Astrocyte (in vitro differentiated cells and primary cell): Measurements from ENCODE around the gene SYCE3. TPM values are rescaled to one million over a fixed set of nuclear protein-coding genes. Genes with fewer than 3 reads are reported as not detected.

Experiments
- DNase-seq: peaks from one replicate; pipeline ENCODE4 v3.0.0-alpha.2; 2010; ENCODE audit warnings: low read depth
- FAIRE-seq: peaks from 2 replicates; lab custom pipeline; 2011; peaks lifted over from hg19 to GRCh38; lab: Jason Lieb, UNC
- H2AFZ ChIP-seq: 2 replicates; pipeline ENCODE4 v1.6.0; 2012; ENCODE audit warnings: low read depth, low read length, inconsistent platforms
- H3K27ac ChIP-seq: 2 replicates; pipeline ENCODE4 v1.5.1; 2011; ENCODE audit warnings: low read depth, low read length, inconsistent platforms
- H3K27me3 ChIP-seq: 2 replicates; pipeline ENCODE4 v1.6.0; 2011; ENCODE audit warnings: low read length, inconsistent platforms; ENCODE audit not compliant: insufficient read depth
- H3K36me3 ChIP-seq: 2 replicates; pipeline ENCODE4 v1.5.1; 2011; ENCODE audit warnings: low read length, inconsistent platforms; ENCODE audit not compliant: insufficient read depth
- H3K4me1 ChIP-seq: 2 replicates; pipeline ENCODE4 v1.5.1; 2011; ENCODE audit warnings: low read length, inconsistent platforms; ENCODE audit not compliant: insufficient read depth
- H3K4me2 ChIP-seq: 2 replicates; pipeline ENCODE4 v1.6.0; 2012; ENCODE audit warnings: low read length, inconsistent platforms
- H3K4me3 ChIP-seq: 2 replicates; pipeline ENCODE4 v1.5.1; 2011; ENCODE audit warnings: low read depth, mild to moderate bottlenecking, low read length, inconsistent platforms; ENCODE audit not compliant: insufficient read depth
- H3K79me2 ChIP-seq: 2 replicates; pipeline ENCODE4 v1.6.0; 2012; ENCODE audit warnings: mild to moderate bottlenecking, low read length, inconsistent platforms; ENCODE audit not compliant: insufficient read depth
- H3K9ac ChIP-seq: 2 replicates; pipeline ENCODE4 v1.6.0; 2012; ENCODE audit warnings: mild to moderate bottlenecking, low read length, inconsistent platforms
- H3K9me3 ChIP-seq: 2 replicates; pipeline ENCODE4 v1.5.1; 2012; ENCODE audit warnings: low read depth, mild to moderate bottlenecking, low read length, inconsistent platforms; ENCODE audit not compliant: insufficient read depth
- H4K20me1 ChIP-seq: 2 replicates; pipeline ENCODE4 v1.6.0; 2012; ENCODE audit warnings: low read length, inconsistent platforms; ENCODE audit not compliant: insufficient read depth
- H3K27ac Mint-ChIP-seq: one replicate; pipeline ENCODE4 v1.8.0; 2021; ENCODE audit warnings: mild to moderate bottlenecking, mixed read lengths; ENCODE audit not compliant: unreplicated experiment
- H3K27me3 Mint-ChIP-seq: one replicate; pipeline ENCODE4 v1.8.0; 2021; ENCODE audit warnings: low read depth, mixed read lengths; ENCODE audit not compliant: unreplicated experiment
- H3K36me3 Mint-ChIP-seq: one replicate; pipeline ENCODE4 v1.8.0; 2021; ENCODE audit warnings: low read depth, mixed read lengths; ENCODE audit not compliant: unreplicated experiment
- H3K4me1 Mint-ChIP-seq: one replicate; pipeline ENCODE4 v1.8.0; 2021; ENCODE audit warnings: low read depth, mixed read lengths; ENCODE audit not compliant: unreplicated experiment
- H3K4me3 Mint-ChIP-seq: one replicate; pipeline ENCODE4 v1.8.0; 2021; ENCODE audit warnings: mild to moderate bottlenecking, moderate library complexity, mixed read lengths; ENCODE audit not compliant: unreplicated experiment
- H3K9me3 Mint-ChIP-seq: one replicate; pipeline ENCODE4 v1.8.0; 2021; ENCODE audit warnings: mild to moderate bottlenecking, mixed read lengths; ENCODE audit not compliant: unreplicated experiment
- CTCF ChIP-seq: IDR thresholded peaks from 2 replicates; pipeline ENCODE4 v1.5.1; 2011; ENCODE audit warnings: low read depth, mild to moderate bottlenecking, inconsistent platforms, low read length, moderate library complexity; ENCODE audit not compliant: insufficient read depth
- EZH2 ChIP-seq: IDR thresholded peaks from 2 replicates; pipeline ENCODE4 v1.6.1; 2012; ENCODE audit warnings: mild to moderate bottlenecking, low read length, inconsistent platforms; ENCODE audit not compliant: insufficient read depth
- total RNA-seq: library from RNA; stranded (reverse); gene quantifications from 2 replicates; pipeline ENCODE4 v1.2.1, GENCODE V29; 2021

The SYCE3 gene
- total RNA-seq, 1 donor from 2014 or later: not detected

- TF ChIP-seq EZH2: no peak
- H2AFZ ChIP-seq: no peak overlapping the region
- DNase-seq: no peak
- H3K4me1 ChIP-seq: no peaks in the 10 kb centered on the region
- no peaks in the 10 kb centered on the region for H4K20me1 ChIP-seq
- no peaks in the 10 kb centered on the region for H3K36me3 Mint-ChIP-seq
- H3K4me3 Mint-ChIP-seq: no peak overlapping the region
- FAIRE-seq: no peak
- no peak overlapping the region for H3K4me2 ChIP-seq
- peaks cover 11% of the 10 kb centered on the region for H3K27me3 ChIP-seq
- H3K36me3 ChIP-seq: no peaks in the 10 kb centered on the region
- H3K9me3 Mint-ChIP-seq: peaks cover 2% of the 10 kb centered on the region
- no peak overlapping the region for H3K9ac ChIP-seq
- H3K27ac Mint-ChIP-seq: no peak overlapping the region
- no peak overlapping the region for H3K4me3 ChIP-seq
- H3K79me2 ChIP-seq: no peaks in the 10 kb centered on the region
- H3K27ac ChIP-seq: no peak overlapping the region
- H3K4me1 Mint-ChIP-seq: no peaks in the 10 kb centered on the region
- peaks cover 64% of the 10 kb centered on the region for H3K27me3 Mint-ChIP-seq
- no peaks in the 10 kb centered on the region for H3K9me3 ChIP-seq
Observed at GRCh38 chr22:50611341-50612060, 48.8 kb upstream of the SYCE3 start.

GRCh38 chr22:50610581-50610980 lies 47.9 kb upstream of the SYCE3 start:
- Histone ChIP-seq H3K79me2 (no peaks in the 10 kb centered on the region), H3K9ac (no peak overlapping the region), H3K4me3 (no peak overlapping the region), H3K36me3 (no peaks in the 10 kb centered on the region), H3K9me3 (no peaks in the 10 kb centered on the region), H3K27me3 (peaks cover 11% of the 10 kb centered on the region), H4K20me1 (no peaks in the 10 kb centered on the region), H3K27ac (no peak overlapping the region), H3K4me1 (no peaks in the 10 kb centered on the region), H3K4me2 (no peak overlapping the region), H2AFZ (no peak overlapping the region)
- Mint-ChIP-seq H3K4me3 (no peak overlapping the region), H3K27me3 (peaks cover 73% of the 10 kb centered on the region), H3K27ac (no peak overlapping the region), H3K4me1 (no peaks in the 10 kb centered on the region), H3K36me3 (no peaks in the 10 kb centered on the region), H3K9me3 (peaks cover 2% of the 10 kb centered on the region)
- no peak for FAIRE-seq
- no peak for DNase-seq
- no peak for TF ChIP-seq CTCF
- TF ChIP-seq EZH2: no peak

- no peak for FAIRE-seq
- Mint-ChIP-seq H3K9me3 (peaks cover 2% of the 10 kb centered on the region), H3K4me1 (no peaks in the 10 kb centered on the region), H3K36me3 (no peaks in the 10 kb centered on the region), H3K4me3 (no peak overlapping the region), H3K27me3 (peaks cover 75% of the 10 kb centered on the region), H3K27ac (peak overlapping the region; percentile 41)
- no peak for DNase-seq
- H3K4me2 ChIP-seq: no peak overlapping the region
- H3K4me1 ChIP-seq: no peaks in the 10 kb centered on the region
- H3K36me3 ChIP-seq: no peaks in the 10 kb centered on the region
- H4K20me1 ChIP-seq: no peaks in the 10 kb centered on the region
- no peak overlapping the region for H2AFZ ChIP-seq
- no peak for TF ChIP-seq CTCF
- no peak for TF ChIP-seq EZH2
- H3K27me3 ChIP-seq: peaks cover 11% of the 10 kb centered on the region
- no peaks in the 10 kb centered on the region for H3K9me3 ChIP-seq
- no peak overlapping the region for H3K27ac ChIP-seq
- no peak overlapping the region for H3K9ac ChIP-seq
- H3K79me2 ChIP-seq: no peaks in the 10 kb centered on the region
- no peak overlapping the region for H3K4me3 ChIP-seq
Observed at GRCh38 chr22:50610041-50610451, 47.3 kb upstream of the SYCE3 start.
